GM21786 (cell line): Measurements from ENCODE around the gene CST4.
"Not testable (repeated sequence)": the region's sequence is repeated elsewhere in the genome, so short reads cannot be mapped to it uniquely, and the experiment has no call there.

Experiments used
- ATAC-seq: cut with Tn5 transposase; IDR thresholded peaks from one replicate; pipeline ENCODE4 v1.9.1; 2021; ENCODE audit not compliant: unreplicated experiment

The CST4 gene

DNA sequence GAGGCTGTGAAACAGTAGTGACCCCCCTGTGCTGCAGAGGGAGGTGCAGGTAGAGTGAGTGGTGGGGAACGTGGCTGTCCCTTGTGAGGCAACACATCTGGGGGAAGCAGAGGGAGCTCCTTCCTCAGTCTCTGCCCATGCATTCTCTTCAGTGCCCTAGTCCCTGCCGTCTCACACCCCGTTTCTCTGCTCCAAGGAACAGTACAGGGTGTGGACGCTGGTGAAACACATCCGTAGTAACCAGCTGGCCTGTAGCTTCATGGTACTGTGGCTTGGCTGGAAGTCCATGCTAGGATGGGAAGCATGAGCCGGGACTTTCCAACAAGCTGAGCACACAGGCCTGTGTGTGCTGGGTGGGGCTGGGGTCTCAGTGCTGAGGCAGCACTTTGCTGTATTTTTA, 25.7 kb downstream of the CST4 start:
- ATAC-seq: no peak

DNA sequence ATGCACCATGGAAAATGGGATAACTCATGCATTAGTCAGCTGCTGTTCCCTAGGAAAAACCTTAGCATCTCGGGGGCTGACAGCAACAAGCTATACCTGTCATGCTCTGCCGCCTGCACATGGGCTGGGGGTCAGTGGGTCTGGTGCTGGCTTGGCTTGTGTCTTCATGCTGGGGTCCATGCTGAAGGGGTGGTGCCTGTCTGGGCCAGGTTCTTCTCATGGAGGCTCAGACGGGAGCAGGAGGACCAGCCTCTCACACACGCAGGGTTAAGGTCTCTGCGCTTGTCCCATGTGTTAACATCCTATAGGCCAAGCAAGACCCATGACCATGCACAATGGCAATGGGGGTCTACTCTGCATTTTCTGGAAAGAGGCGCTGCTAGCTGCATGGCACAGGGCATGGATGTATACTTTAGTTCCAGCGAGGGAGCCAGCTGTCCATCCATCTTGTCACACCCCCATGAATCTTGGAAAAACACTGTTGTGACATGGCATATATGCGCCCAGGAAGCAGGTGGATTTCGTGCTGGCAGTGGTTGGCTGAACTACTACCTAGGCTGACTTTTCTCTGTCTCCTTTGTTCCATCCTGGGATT, 26.5 kb downstream of the CST4 start:
- ATAC-seq: no peak

DNA sequence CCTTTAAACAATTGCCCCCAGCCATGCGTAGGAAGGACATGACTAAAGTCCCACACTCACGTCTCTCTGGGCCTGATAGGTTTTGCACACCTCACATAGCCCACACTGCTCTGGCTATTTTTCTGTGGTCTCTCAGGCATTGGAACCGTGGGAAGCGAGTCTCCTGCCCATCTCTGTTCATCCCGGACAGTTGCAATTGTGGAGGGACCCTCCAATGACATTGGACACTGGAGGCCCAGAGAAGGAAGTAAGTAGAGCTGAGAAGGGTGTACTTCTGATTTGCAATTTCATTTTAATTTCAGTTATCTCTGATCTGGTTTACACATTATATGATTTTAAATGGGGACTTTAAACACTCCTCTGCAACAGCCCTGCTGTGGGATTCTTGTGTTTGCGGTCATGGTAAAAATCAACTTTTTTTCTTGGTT, 27.8 kb downstream of the CST4 start:
- no peak for ATAC-seq

DNA sequence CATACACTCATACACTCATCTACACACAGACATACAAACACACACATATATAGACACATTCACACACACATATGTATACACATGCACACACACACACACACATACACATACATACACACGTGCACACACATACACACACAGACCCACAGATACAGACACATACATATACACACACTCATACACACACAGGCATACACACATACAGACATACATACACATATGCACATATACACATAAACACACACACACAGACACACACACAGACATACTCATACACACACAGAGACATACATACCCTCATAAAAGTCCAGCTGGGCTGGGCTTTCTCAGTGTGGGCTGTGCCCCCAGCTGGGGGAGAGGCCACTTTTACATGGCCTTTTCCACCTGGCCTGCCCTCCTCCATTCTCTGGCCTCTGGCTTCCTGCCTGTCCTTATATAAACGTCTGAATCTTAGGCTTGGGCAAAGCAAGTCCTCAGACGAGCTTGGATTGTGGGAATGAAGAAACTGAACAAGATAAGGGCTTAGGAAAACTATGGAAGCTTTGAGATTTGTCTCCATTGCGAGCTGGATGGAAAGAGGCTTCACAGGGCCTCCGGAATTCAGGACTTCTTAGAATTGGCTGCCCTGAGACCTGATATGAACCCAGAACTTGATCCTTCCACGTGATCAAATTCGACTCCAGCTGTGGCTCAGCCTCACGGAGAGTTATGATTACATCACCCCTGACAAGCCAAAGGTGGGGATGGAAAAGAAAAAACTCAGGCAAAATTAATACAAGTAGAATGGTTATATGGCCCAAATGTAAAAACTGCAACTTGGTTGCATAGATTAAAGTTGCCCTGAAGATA, 28.6 kb downstream of the CST4 start:
- ATAC-seq: no peak

DNA sequence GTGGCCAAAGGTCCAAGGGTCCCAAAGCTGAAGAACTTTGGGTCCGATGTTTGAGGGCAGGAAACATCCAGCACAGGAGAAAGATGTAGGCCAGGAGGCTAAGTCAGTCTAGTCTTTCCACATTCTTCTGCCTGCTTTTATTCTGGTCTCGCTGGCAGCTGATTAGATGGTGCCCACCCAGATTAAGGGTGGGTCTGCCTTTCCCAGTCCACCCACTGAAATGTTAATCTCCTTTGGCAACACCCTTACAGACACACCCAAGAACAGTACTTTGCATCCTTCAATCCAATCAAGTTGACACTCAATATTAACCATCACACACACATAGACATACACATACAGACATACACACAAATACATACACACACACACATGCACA, 29.2 kb downstream of the CST4 start:
- not testable (repeated sequence) for ATAC-seq

DNA sequence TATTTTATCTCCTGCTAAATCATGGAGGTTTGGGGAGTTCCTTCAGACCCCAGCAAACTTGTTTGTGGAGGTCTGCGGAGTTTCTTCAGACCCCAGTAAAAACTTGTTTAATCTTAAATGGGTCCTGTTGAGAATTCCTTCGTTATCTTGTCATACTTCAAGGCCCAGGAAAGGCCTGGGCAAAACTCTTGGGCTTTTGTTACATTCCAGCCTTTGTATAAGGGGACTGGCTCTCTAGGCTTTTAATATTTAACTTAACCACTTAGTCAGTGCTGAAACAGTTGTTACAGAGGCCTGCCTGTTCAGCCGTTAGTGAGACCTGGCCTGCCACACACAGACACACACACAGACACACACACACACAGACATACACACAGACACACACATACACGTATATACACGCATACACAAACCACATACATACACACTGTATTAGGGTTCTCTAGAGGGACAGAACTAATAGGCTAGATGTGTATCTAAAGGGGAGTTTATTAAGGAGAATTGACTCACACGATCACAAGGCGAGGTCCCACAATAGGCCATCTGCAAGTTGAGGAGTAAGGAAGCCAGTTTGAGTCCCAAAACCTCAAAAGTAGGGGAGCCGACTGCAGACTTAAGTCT, 29.7 kb downstream of the CST4 start:
- ATAC-seq: no peak

DNA sequence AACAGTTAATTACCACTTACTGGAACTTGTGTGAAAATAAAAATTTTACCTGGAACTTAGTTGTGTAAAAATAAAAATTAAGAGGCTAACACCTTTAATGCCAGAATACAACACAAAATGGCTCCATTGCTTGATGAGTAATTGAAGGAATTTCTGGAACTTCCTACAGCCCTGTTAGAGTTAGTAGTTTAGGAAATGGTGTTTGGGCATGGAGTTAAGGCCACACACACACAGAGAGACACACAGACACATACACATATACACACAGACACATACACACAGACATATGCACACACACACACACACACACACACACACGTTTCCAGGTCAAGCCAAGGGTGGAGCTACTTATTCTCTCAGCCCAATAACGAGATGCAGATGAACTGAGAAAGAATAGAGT, 30.5 kb downstream of the CST4 start:
- no peak for ATAC-seq

DNA sequence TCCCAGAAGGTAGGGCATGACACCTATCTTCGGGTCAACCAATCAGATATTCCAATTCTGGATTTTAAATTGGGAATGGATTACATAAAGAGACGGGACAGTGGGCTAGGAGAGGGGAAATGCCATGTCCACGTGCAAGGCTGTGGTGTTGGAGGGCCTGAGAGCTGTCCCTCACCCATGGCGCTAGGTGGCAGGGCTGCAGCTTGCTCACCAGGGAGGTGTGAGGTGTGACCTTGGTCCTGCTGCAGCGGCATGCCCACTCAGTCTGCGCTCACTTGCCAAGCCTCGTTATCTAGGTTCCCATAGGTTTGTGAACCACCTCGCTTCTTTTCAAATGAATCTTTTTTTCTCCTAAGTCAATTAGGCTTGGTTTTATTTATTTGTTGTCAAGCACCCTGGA, 31.6 kb downstream of the CST4 start:
- no peak for ATAC-seq

DNA sequence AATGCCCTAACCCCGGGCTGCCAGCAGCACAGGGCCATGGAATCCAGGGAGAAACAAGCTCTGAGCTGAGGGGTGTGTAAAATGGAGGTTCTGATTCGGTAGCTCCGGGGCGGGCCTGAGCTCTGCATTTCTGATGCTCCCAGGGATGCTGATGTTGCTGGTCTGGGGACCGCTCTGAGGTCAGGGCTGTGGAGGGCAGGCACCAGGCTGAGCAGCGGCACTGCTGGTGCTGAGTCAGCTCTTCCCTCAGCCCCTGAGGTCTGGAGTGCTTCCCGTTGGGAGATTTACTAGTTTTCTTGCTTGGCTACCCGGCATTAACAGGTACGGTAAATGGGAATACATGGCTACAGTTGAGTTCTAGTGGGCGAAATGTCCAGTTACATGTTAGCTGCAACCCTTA, 32.5 kb downstream of the CST4 start:
- ATAC-seq: no peak

DNA sequence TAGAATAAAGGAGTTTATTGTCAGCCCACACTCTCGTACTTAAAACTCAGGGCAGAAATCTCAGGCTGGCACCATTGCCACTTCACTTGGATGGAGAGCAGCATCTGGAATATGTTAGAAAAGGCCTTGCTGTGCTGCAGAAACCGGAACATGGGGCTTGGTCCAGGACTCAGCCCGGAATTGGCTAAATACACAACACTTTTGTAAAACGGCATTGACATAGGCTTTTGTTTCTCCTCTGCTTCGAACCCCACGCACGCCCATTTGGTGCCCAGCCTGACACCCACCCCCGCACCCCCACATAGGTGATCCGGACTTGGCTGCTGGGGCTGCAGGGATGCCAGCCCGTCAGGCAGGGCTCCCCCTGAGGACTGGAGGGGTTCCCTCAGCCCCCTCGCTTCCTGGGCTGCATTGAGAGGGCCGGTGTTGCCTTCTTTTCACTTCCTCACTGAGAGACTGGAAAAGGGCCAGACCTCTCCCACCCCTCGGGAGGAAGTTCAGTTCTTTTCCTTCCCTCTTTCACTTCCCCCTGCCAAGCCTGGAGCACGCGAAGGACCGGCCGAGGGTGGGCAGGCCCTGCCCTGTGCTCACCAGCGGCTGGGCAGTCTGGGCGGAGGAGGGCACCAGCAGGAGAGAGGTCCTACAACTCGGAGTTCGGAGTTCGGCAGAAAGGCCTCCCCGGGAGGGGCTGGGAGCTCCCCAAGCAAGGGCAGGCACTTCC, 33.2 kb downstream of the CST4 start:
- ATAC-seq: no peak

DNA sequence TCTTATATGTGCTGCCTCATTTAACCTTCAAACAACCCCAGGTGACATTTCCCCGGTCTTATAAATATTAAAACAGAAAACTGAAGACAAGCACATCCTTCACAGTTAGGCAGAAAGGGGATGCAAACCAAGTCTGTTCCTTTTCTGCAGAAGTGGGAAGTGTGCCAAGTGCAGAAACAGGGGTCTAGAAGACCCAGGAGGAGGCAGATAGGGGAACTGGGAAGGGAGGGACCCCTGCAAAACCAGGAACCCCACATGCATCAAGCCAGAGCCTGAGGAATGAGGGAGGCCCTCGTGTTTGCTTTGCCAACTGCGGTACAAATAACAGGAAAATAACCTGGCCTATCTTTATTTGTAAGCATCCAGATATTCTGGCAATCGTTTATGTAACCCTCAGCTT, 34.1 kb downstream of the CST4 start:
- ATAC-seq: no peak

DNA sequence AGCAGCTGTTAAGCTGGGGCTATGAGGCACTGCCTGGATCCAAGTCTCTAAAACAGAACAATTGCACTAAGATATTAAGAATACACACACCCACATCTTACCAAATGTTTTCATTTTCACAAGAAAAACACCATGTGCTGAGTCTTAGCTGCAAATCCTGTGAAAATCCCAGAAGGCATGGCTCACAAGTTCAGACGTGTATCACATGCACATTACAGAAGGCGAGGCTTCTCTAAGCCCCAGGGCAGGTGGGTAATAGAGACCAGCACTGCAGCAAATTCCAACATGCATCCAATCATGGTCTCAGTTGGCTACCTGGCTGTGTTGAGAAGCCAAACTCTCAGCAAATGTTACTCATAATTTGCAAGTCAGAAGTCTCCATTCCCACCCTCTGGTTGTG, 34.8 kb downstream of the CST4 start:
- no peak for ATAC-seq

DNA sequence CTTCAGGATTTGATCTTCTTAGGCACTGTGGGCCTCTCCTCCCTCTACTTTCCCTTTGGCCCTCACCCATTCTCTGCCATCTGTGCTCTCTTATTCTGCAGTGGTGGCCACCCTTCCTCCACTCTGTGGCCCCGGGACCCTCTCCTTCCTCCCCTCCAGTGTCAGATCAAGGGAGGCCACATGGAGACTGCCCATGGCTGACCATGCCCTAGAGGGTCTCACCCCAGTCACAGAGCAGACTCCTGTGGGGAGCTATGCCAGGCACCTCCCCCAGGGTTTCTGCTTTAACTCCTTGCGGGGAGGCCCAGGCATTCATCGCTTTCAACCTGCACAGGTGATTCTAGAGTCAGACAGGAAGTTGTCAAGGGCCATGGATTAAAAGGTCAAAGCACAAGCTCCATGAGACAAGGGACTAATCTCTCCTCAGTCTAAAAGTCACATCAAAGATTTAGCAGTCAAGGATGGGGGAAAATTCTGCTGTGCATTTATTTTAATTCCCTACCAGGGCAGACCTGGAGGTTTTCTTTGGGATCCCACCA, 35.4 kb downstream of the CST4 start:
- no peak for ATAC-seq

DNA sequence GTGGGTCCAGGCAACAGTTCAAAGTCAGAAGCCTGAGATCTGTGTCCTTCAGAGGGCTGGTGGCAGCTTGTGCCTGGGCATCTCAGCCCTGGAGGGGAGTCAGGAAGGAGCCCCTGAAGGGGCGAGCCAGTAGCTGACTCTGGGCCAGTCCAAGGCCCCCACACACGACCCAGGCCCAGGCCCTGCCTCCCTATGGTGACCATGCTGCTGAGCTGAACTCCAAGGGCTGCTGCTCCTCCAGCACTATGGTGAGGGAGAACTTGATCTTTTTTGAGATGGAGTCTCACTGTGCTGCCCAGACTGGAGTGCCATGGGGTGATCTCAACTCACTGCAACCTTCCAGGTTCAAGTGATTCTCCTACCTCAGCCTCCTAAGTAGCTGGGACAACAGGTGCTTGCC, 35.9 kb downstream of the CST4 start:
- no peak for ATAC-seq

DNA sequence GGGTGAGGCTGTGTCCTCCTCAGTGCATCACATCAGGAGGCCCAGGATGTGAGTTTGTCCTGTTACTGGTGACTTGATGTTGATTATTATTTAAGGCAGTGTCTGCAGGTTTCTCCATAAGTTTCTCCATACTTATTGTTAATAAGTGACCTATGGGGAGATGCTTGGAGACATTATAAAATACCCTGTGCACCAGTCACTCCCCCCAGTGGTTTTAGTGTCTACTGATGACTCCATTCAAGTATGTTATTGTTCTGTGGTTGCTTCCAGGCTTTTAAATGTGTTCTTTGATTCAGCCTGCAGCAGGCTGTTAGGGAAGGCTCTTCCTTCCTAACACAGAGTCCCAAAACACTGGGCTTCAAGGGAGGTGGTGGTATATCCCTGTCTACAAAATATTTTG, 36.5 kb downstream of the CST4 start:
- no peak for ATAC-seq

DNA sequence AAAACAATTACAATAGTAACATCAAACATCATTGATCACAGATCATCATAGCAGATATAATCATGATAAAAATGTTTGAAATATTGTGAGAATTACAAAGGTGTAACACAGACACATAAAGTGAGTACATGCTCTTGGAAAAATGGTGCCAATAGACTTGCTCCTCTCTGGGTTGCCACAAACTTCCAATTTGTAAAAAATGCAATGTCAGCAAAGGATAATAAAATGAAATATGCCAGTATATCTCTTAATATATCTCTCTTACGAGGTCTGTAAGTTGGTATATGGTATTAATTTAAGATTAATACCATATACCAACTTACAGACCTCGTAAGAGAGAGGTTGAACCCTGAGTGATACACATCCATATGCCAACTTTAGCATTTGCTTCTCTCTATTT, 37.7 kb downstream of the CST4 start:
- ATAC-seq: no peak

DNA sequence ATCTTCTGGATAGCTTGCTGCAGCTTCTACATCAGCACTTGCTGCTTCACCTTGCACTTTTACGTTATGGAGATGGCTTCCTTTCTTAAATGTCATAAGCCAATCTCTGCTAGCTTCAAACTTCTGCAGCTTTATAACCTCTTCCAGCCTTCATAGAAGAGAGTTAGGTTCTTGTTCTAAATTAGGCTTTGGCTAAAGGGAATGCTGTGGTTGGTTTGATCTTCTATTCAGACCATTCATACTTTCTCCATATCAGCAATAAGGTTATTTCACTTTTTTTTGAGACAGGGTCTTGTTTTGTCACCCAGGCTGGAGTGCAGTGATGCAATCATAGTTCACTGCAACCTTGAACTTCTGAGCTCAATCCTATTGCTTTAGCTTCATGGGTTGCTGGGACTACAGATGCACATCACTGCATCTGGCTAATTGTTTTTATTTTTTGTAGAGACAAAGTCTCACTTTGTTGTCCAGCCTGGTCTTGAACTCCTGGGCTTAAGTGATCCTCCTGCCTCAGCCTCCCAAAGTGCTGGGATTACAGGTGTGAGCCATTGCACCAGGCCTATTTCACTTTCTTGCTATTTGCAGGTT, 38.9 kb downstream of the CST4 start:
- ATAC-seq: no peak

DNA sequence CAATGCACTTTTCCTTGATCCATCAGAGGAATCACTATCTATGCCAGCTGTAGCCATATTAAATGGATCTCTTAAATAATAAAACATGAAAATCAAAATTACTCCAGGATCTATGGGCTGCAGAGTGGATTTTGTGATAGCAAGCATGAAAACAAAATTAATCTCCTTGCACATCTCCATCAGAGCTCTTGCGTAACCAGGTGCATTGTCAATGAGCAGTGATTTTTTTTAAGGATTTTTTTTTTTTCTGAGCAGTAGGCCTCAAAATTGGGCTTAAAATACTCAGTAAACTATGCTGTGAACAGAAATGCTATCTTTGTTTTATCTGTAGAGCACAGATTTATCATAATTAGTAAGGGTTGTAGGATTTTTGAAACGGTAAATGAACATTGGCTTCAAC, 39.6 kb downstream of the CST4 start:
- no peak for ATAC-seq

DNA sequence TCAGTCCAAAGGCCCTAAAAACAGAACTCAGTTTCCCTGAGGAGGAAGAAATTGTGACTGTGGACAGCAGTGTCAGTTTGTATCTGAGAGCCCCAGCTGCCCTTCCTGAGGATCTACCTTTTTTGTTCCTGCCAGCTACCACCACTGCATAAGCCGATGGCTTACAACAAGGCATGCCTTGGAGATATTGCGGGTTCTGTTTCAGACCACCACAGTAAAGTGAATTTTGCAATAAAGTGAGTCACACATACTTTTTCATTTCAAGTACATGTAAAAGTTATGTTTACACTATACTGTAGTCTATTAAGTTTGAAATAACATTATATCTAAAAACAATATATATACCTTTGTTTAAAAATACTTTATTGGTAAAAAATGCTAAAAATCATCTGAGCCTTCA, 41.5 kb downstream of the CST4 start:
- ATAC-seq: no peak

DNA sequence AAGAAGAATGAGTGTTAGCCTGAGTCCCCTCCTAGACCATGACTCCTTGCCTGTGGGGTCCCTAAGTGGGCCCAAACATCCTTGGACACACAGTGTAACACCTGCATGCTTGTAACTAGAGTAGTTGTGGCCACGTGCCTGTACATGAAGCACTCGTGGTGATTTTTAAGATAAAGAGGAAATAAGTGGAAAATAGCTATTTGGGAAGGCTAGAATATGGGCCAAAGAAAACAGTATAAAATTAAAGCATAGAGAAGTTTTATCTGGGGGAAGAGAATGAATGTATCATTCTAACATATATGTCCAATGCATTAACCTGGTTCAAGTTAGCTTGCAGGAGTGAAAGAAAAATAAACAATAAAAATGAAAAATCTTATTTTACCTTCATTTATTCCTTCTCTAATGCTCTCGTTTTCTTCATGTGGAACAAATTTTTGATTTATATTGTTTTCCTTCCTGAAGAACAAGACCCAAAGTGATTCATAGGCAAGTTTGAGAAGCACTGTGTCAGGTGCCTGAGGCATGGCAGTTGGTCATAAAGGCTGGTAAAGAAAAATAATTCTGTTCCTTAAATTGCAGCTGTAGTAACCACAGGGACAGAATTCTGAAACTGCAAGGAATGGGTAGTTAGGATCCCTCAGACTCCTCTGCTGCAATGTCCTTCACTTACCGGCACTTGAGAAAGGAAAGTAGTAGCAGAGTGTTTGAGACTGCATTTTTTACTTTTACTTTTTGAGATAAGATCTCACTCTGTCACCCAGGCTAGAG, 42.5 kb downstream of the CST4 start:
- no peak for ATAC-seq
